ENCODE results near the gene TMEM63C. TPM values are rescaled to one million over a fixed set of nuclear protein-coding genes. Genes with fewer than 3 reads are reported as not detected.

The TMEM63C gene
- total and polyA plus RNA-seq, 2 experiments from 2014 or later = 0.36 to 1.1 TPM

DNA sequence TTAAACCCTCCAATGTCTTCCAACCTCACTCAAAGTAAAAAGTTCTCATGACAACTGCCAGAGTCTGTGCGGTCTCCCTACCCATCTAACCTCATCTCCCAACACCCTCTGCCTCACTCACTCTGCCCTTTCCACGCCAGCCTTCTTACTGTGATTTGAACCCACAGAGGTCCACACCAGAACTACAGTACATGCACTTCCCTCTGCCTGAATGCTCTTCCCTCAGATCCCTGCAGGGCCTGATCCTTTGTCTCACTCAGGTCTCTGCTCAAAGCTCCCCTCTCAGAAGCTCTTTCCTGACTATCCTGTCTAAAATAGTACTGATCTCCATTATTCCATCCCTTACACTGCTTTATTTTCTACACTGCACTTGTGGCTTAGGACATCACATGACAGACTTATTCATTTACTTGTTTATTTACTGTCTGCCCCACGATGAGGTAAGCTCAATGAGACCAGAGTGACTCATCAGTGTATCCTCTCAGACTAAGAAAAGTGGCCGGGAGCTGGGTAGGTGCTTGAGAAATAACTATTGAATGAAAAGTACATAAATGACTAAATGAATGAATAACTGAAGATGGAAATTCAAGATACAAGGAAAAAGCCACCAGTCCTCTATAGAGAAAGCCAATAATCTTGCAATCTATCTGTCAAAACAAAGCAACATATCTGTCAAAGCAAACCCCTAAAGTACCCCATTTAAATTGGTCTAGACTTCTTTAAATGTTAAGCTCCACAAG lies 122.0 kb downstream of the TMEM63C start:
- H3K27me3 ChIP-seq = no peaks in the 10 kb centered on the region
- no peaks in the 10 kb centered on the region for H3K9me3 ChIP-seq (ENCODE audit: low read depth)
- H3K4me1 ChIP-seq (ENCODE audit: low read depth) = peaks cover 3% of the 10 kb centered on the region
- DNase-seq (ENCODE audit: low read depth in 1 of 2, low spot score in 1 of 2) = peak in 1 of 2 donors; percentile 85
- no peak overlapping the region for H3K4me3 ChIP-seq
- H3K36me3 ChIP-seq = peaks cover 10% of the 10 kb centered on the region
- no peak overlapping the region for H3K27ac ChIP-seq
- TF ChIP-seq CTCF (IDR thresholded peaks at IDR 0.05; ENCODE audit: low read depth, low read length) = no peak

DNA sequence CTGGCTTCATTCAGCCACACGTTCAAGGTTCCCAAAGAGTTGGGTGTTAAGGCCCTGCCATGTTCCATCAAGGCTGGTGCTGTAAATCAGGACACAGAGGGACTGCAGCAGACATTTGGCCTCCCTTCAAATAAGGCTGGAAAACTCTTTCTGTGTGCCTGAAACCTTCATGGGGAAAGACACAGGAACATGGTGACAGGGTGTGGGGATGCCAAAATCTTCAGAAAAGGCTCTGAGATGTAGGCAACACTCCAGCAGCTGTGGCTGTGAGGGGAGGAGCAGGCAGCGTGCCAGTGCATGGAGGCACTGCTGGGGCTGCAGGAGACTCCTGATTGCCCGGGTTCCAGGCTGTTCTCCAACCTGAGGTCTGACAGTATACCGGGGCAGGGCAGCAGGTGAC lies 124.1 kb downstream of the TMEM63C start:
- Histone ChIP-seq H3K36me3 (peaks cover 8% of the 10 kb centered on the region), H3K9me3 (ENCODE audit: low read depth) (no peaks in the 10 kb centered on the region), H3K27me3 (no peaks in the 10 kb centered on the region), H3K27ac (no peak overlapping the region), H3K4me1 (ENCODE audit: low read depth) (peaks cover 3% of the 10 kb centered on the region), H3K4me3 (no peak overlapping the region)
- no peak for TF ChIP-seq CTCF (IDR thresholded peaks at IDR 0.05; ENCODE audit: low read depth, low read length)
- DNase-seq (ENCODE audit: low read depth in 1 of 2, low spot score in 1 of 2) = no peak

GRCh38 chr14:77306416-77306815 lies 124.8 kb downstream of the TMEM63C start:
- Histone ChIP-seq H3K36me3 (peaks cover 8% of the 10 kb centered on the region), H3K9me3 (ENCODE audit: low read depth) (no peaks in the 10 kb centered on the region), H3K4me1 (ENCODE audit: low read depth) (no peaks in the 10 kb centered on the region), H3K27me3 (no peaks in the 10 kb centered on the region), H3K27ac (no peak overlapping the region), H3K4me3 (no peak overlapping the region)
- DNase-seq (ENCODE audit: low read depth in 1 of 2, low spot score in 1 of 2) = no peak
- no peak for TF ChIP-seq CTCF (IDR thresholded peaks at IDR 0.05; ENCODE audit: low read depth, low read length)

DNA sequence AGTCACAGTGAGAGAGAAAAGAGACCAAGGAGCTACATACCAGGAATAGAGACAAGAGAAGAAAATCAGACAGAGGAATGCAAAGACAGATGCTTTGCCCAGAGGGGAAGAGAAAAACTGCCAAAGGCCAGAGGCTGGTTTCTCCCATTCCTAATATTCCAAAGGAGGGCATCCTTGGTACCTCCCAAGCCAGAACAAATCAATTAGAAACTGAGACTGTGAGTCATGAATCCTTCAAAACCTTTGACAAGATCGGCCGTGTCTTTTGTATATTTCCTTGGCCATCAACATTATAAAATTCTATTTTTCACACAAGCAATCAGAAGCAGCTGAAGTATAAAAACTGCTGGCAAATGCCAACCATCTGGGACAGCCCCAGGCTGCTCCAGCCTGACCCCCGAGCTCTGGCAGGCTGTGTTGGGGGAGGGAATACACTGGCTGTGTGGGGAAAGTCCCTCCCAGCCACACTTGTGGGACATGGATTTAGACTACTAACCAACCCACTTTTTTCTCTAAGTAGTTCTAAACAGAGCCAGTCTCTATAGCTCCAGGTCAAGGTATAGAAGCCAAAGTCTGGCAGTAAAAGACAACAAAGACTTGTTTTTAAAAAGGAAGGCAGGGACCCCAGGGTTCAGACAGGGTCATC lies 125.4 kb downstream of the TMEM63C start:
- Histone ChIP-seq H3K9me3 (ENCODE audit: low read depth) (no peaks in the 10 kb centered on the region), H3K36me3 (peaks cover 8% of the 10 kb centered on the region), H3K4me3 (no peak overlapping the region), H3K27ac (no peak overlapping the region), H3K4me1 (ENCODE audit: low read depth) (no peaks in the 10 kb centered on the region), H3K27me3 (no peaks in the 10 kb centered on the region)
- DNase-seq (ENCODE audit: low read depth in 1 of 2, low spot score in 1 of 2) = no peak
- TF ChIP-seq CTCF (IDR thresholded peaks at IDR 0.05; ENCODE audit: low read depth, low read length) = no peak

Other genes starting within 250 kb of the TMEM63C start
- 128 and 185 TPM in 2 replicates for gene IRF2BPL, start 153.1 kb upstream of the TMEM63C start, total RNA-seq
- gene IRF2BPL, start 153.1 kb upstream of the TMEM63C start, polyA plus RNA-seq = 43.7 and 88.2 TPM in 2 replicates
- 31.3 and 35.3 TPM in 2 replicates for gene CIPC, start 83.5 kb upstream of the TMEM63C start, total RNA-seq
- 16.4 and 16.5 TPM in 2 replicates for gene CIPC, start 83.5 kb upstream of the TMEM63C start, polyA plus RNA-seq
- gene ZDHHC22, start 40.0 kb upstream of the TMEM63C start, total RNA-seq = 0.12 and 0.25 TPM in 2 replicates
- 0.10 TPM in 1 of 2 replicates, not detected in the other for gene ZDHHC22, start 40.0 kb upstream of the TMEM63C start, polyA plus RNA-seq
- 0.09 TPM in 1 of 2 replicates, not detected in the other for gene NGB, start 89.4 kb downstream of the TMEM63C start, total RNA-seq
- not detected in 2 replicates for gene NGB, start 89.4 kb downstream of the TMEM63C start, polyA plus RNA-seq
- gene POMT2, start 139.1 kb downstream of the TMEM63C start, total RNA-seq = 29.2 and 32.1 TPM in 2 replicates
- gene POMT2, start 139.1 kb downstream of the TMEM63C start, polyA plus RNA-seq = 32.3 and 40.8 TPM in 2 replicates
- 43.7 and 51.2 TPM in 2 replicates for gene GSTZ1, start 139.2 kb downstream of the TMEM63C start, total RNA-seq
- gene GSTZ1, start 139.2 kb downstream of the TMEM63C start, polyA plus RNA-seq = 45.0 and 52.3 TPM in 2 replicates
- 6.6 and 8.9 TPM in 2 replicates for gene TMED8, start 195.3 kb downstream of the TMEM63C start, total RNA-seq
- 3.4 and 6.2 TPM in 2 replicates for gene TMED8, start 195.3 kb downstream of the TMEM63C start, polyA plus RNA-seq
- 2.2 and 3.6 TPM in 2 replicates for gene SAMD15, start 195.6 kb downstream of the TMEM63C start, total RNA-seq
- 0.45 and 2.1 TPM in 2 replicates for gene SAMD15, start 195.6 kb downstream of the TMEM63C start, polyA plus RNA-seq
- 0.06 and 0.07 TPM in 2 replicates for gene NOXRED1, start 241.7 kb downstream of the TMEM63C start, total RNA-seq
- not detected in 2 replicates for gene NOXRED1, start 241.7 kb downstream of the TMEM63C start, polyA plus RNA-seq